Glutamatergic neuron (in vitro differentiated cells): ENCODE results near the gene MISP3. TPM values are rescaled to one million over a fixed set of nuclear protein-coding genes. Genes with fewer than 3 reads are reported as not detected.

Experiments
- DNase-seq: peaks from one replicate; pipeline ENCODE4 v3.0.0; 2022
- H3K27ac Mint-ChIP-seq: one replicate; pipeline ENCODE4 v1.8.0; 2020; ENCODE audit warnings: mild to moderate bottlenecking, mixed read lengths, inconsistent platforms; ENCODE audit not compliant: unreplicated experiment
- H3K27me3 Mint-ChIP-seq: one replicate; pipeline ENCODE4 v1.8.0; 2020; ENCODE audit warnings: mild to moderate bottlenecking, moderate library complexity, mixed read lengths, inconsistent platforms; ENCODE audit not compliant: unreplicated experiment
- H3K36me3 Mint-ChIP-seq: one replicate; pipeline ENCODE4 v1.8.0; 2020; ENCODE audit warnings: mild to moderate bottlenecking, mixed read lengths, inconsistent platforms; ENCODE audit not compliant: unreplicated experiment
- H3K4me1 Mint-ChIP-seq: one replicate; pipeline ENCODE4 v1.8.0; 2020; ENCODE audit warnings: mild to moderate bottlenecking, low read depth, mixed read lengths, inconsistent platforms; ENCODE audit not compliant: unreplicated experiment
- H3K4me3 Mint-ChIP-seq: one replicate; pipeline ENCODE4 v1.8.0; 2020; ENCODE audit warnings: mild to moderate bottlenecking, mixed read lengths, inconsistent platforms; ENCODE audit not compliant: unreplicated experiment
- H3K9me3 Mint-ChIP-seq: one replicate; pipeline ENCODE4 v1.8.0; 2020; ENCODE audit warnings: mild to moderate bottlenecking, moderate library complexity, mixed read lengths, inconsistent platforms; ENCODE audit not compliant: unreplicated experiment
- total RNA-seq: library from RNA; stranded (reverse); fragmentation: NEBNext Ultra II Directional; extraction: Animal tissue kit (Norgen Biotek cat#: 25700); gene quantifications from one replicate; pipeline ENCODE4 v1.2.1, GENCODE V29; 2021; ENCODE audit not compliant: unreplicated experiment
- TF ChIP-seq, protein P1 (sequence below): fragments of 200-600 bp; sonication (generic); IDR thresholded peaks from one replicate; pipeline ENCODE4 v1.5.0; 2021; ENCODE audit not compliant: partially characterized antibody, unreplicated experiment

Gene MISP3
- total RNA-seq, 1 donor from 2014 or later = 2.2 TPM

DNA sequence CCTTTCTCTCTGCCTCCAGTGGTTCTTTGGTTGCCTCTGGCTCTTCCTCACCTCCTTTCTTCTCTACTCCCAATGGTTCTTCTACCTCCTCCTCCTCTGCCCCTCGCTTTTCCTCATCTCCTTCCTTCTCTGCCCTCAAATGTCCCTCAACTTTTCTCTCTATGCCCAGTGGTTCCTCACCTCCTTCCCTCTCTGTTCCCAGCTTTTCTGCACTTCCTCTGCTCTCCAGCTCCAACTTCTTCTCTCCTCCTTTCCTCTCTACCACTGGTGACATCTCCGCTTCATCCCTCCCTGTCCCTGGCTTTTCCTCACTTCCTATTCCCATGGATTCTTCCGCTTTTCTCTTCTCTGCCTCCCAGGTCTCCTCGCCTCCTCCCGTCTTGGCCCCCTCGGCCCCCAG lies 18.5 kb upstream of the MISP3 start:
- Mint-ChIP-seq H3K9me3 (peaks cover 7% of the 10 kb centered on the region), H3K27me3 (peaks cover 19% of the 10 kb centered on the region), H3K36me3 (no peaks in the 10 kb centered on the region), H3K27ac (no peak overlapping the region), H3K4me1 (peaks cover 1% of the 10 kb centered on the region), H3K4me3 (no peak overlapping the region)
- DNase-seq = no peak
- TF ChIP-seq, protein P1, sequence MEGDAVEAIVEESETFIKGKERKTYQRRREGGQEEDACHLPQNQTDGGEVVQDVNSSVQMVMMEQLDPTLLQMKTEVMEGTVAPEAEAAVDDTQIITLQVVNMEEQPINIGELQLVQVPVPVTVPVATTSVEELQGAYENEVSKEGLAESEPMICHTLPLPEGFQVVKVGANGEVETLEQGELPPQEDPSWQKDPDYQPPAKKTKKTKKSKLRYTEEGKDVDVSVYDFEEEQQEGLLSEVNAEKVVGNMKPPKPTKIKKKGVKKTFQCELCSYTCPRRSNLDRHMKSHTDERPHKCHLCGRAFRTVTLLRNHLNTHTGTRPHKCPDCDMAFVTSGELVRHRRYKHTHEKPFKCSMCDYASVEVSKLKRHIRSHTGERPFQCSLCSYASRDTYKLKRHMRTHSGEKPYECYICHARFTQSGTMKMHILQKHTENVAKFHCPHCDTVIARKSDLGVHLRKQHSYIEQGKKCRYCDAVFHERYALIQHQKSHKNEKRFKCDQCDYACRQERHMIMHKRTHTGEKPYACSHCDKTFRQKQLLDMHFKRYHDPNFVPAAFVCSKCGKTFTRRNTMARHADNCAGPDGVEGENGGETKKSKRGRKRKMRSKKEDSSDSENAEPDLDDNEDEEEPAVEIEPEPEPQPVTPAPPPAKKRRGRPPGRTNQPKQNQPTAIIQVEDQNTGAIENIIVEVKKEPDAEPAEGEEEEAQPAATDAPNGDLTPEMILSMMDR = no peak

- peaks cover 2% of the 10 kb centered on the region for H3K4me1 Mint-ChIP-seq
- no peaks in the 10 kb centered on the region for H3K36me3 Mint-ChIP-seq
- no peak overlapping the region for H3K4me3 Mint-ChIP-seq
- H3K27ac Mint-ChIP-seq = no peak overlapping the region
- DNase-seq = no peak
- TF ChIP-seq, protein P1 = no peak
- peaks cover 7% of the 10 kb centered on the region for H3K9me3 Mint-ChIP-seq
- peaks cover 19% of the 10 kb centered on the region for H3K27me3 Mint-ChIP-seq
Observed at GRCh38 chr19:14054721-14055120, 17.9 kb upstream of the MISP3 start.

GRCh38 chr19:14055396-14055795 lies 17.2 kb upstream of the MISP3 start:
- H3K27ac Mint-ChIP-seq = no peak overlapping the region
- TF ChIP-seq, protein P1 = no peak
- H3K4me3 Mint-ChIP-seq = no peak overlapping the region
- no peak for DNase-seq
- no peaks in the 10 kb centered on the region for H3K36me3 Mint-ChIP-seq
- H3K27me3 Mint-ChIP-seq = peaks cover 21% of the 10 kb centered on the region
- peaks cover 3% of the 10 kb centered on the region for H3K4me1 Mint-ChIP-seq
- H3K9me3 Mint-ChIP-seq = peaks cover 6% of the 10 kb centered on the region

DNA sequence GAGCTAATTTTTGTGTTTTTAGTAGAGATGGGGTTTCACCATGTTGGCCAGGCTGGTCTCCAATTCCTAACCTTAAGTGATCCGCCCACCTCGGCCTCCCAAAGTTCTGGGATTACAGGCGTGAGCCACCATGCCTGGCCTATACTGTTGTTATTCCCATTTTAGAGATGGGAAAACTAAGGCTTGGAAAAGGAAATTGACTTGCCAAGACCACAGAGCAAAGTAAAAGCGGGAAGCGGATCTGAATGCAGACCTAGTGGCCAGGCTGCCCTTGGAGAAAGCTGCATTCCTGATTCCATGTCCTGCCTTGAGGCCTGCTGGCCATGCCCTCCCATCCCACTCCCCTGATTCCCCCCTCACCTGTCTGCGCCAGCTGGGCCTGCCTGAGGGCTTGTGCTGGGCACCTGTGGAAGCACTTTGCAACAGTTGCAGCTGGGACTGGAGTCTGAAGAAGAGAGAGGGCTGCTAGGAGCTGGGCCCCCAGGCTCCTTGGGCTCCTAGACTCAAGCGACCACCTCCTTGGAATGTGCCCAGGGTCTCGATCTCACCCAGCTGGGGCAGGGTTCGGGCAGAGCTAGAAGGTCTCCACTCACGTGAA lies 16.4 kb upstream of the MISP3 start:
- Mint-ChIP-seq H3K4me1 (peaks cover 3% of the 10 kb centered on the region), H3K9me3 (peaks cover 5% of the 10 kb centered on the region), H3K27me3 (peaks cover 21% of the 10 kb centered on the region), H3K36me3 (no peaks in the 10 kb centered on the region), H3K27ac (no peak overlapping the region), H3K4me3 (no peak overlapping the region)
- DNase-seq = no peak
- TF ChIP-seq, protein P1 = no peak

DNA sequence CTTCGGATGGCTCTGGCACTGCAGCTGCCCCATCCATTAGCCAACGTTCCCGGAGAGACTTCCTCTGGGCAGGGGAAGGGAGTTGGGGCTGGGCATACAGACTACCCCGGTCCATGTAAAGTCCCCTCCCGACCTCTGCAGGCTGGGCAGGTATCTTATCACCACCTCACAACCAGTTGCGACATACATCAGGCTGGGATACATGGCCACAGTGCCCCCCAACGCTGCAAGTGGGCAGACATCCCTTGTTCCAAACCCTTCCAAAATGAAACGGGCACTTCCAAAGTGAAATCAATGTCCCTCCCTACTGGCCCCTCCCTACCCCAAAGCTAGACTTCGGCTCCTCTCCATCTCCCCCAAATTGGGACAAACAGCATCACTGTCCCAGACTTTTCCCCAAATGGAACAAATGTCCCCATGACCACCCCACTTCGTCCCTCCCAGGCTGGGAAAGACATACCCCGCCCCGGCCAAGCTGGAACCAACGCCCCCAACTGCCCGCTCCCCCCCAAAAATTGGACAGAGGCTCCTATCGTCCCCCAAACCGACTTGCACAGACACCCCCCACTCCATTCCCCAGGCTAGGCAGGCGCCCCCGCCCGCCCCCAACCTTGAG lies 15.7 kb upstream of the MISP3 start:
- peaks cover 21% of the 10 kb centered on the region for H3K27me3 Mint-ChIP-seq
- H3K4me3 Mint-ChIP-seq = peak overlapping the region; percentile 76
- H3K36me3 Mint-ChIP-seq = no peaks in the 10 kb centered on the region
- H3K4me1 Mint-ChIP-seq = peaks cover 3% of the 10 kb centered on the region
- H3K27ac Mint-ChIP-seq = no peak overlapping the region
- no peak for DNase-seq
- TF ChIP-seq, protein P1 = no peak
- peaks cover 5% of the 10 kb centered on the region for H3K9me3 Mint-ChIP-seq
